HepG2 (cell line): ENCODE results near the gene SERPINA9. TPM values are rescaled to one million over a fixed set of nuclear protein-coding genes. Genes with fewer than 3 reads are reported as not detected.

Source experiments
- ARHGAP35 ChIP-seq: sonication (generic); formaldehyde crosslinking; IDR thresholded peaks from 2 replicates; pipeline ENCODE4 v1.9.0; 2022; ENCODE audit warnings: mild to moderate bottlenecking, inconsistent platforms, moderate library complexity, missing genetic modification reagents, borderline replicate concordance
- ATF7-NPFF ChIP-seq: sonication (generic); formaldehyde crosslinking; IDR thresholded peaks from 2 replicates; pipeline ENCODE4 v1.8.1; 2023; ENCODE audit warnings: mild to moderate bottlenecking, low read depth, missing genetic modification reagents, moderate library complexity
- CREM ChIP-seq, 2 experiments: sonication (generic) in 1 of 2; formaldehyde crosslinking in 1 of 2; IDR thresholded peaks; 2 replicates each; pipeline versions ENCODE4 v1.4.0 to v1.6.1; 2016 to 2020; ENCODE audit warnings: antibody characterized with exemption in 1 of 2, mild to moderate bottlenecking in 1 of 2, missing genetic modification reagents in 1 of 2
- HDAC2 ChIP-seq: sonication (generic); formaldehyde crosslinking; IDR thresholded peaks from 2 replicates; pipeline ENCODE4 v1.4.0; 2020; ENCODE audit warnings: missing genetic modification reagents
- ISL2 ChIP-seq: sonication (generic); formaldehyde crosslinking; IDR thresholded peaks from 2 replicates; pipeline ENCODE4 v1.5.0; 2020; ENCODE audit warnings: missing genetic modification reagents
- NFYC ChIP-seq: IDR thresholded peaks from 2 replicates; pipeline ENCODE4 v1.6.1; 2016; ENCODE audit warnings: missing genetic modification reagents, missing compliant biosample characterization
- PCBP1 ChIP-seq: fragments of 200-400 bp; formaldehyde crosslinking; IDR thresholded peaks from 2 replicates; pipeline ENCODE4 v1.6.1; 2017; ENCODE audit warnings: mild to moderate bottlenecking, low read depth, low read length, borderline replicate concordance
- PITX1 ChIP-seq: sonication (generic); formaldehyde crosslinking; IDR thresholded peaks from 2 replicates; pipeline ENCODE4 v1.5.1; 2020; ENCODE audit warnings: mild to moderate bottlenecking, missing genetic modification reagents
- SALL1 ChIP-seq: sonication (generic); formaldehyde crosslinking; IDR thresholded peaks from 2 replicates; pipeline ENCODE4 v1.8.0; 2022; ENCODE audit warnings: mild to moderate bottlenecking, missing genetic modification reagents
- SYNCRIP ChIP-seq: fragments of 200-400 bp; formaldehyde crosslinking; IDR thresholded peaks from 2 replicates; pipeline ENCODE4 v1.6.1; 2018; ENCODE audit warnings: mild to moderate bottlenecking, low read depth, low read length; ENCODE audit not compliant: insufficient read depth
- TOE1 ChIP-seq: sonication (generic); formaldehyde crosslinking; IDR thresholded peaks from 2 replicates; pipeline ENCODE4 v1.4.0; 2020; ENCODE audit warnings: mild to moderate bottlenecking, missing genetic modification reagents
- TSC22D2 ChIP-seq: sonication (generic); formaldehyde crosslinking; IDR thresholded peaks from 2 replicates; pipeline ENCODE4 v1.5.1; 2020; ENCODE audit warnings: missing genetic modification reagents, mild to moderate bottlenecking, borderline replicate concordance
- XRCC5 ChIP-seq: fragments of 200-400 bp; formaldehyde crosslinking; optimal IDR thresholded peaks from 2 replicates; pipeline ENCODE3; 2017; ENCODE audit warnings: mild to moderate bottlenecking, low read length
- ZFP62 ChIP-seq: sonication (generic); formaldehyde crosslinking; IDR thresholded peaks from 2 replicates; pipeline ENCODE4 v1.4.0; 2020; ENCODE audit warnings: missing genetic modification reagents
- ZKSCAN5 ChIP-seq: sonication (generic); formaldehyde crosslinking; IDR thresholded peaks from 2 replicates; pipeline ENCODE4 v1.5.1; 2020; ENCODE audit warnings: mild to moderate bottlenecking, missing genetic modification reagents
- ZMAT3 ChIP-seq: sonication (generic); formaldehyde crosslinking; conservative IDR thresholded peaks from 2 replicates; pipeline ENCODE4 v1.7.0; 2021; ENCODE audit warnings: missing genetic modification reagents
- ZNF12 ChIP-seq: sonication (generic); formaldehyde crosslinking; IDR thresholded peaks from 2 replicates; pipeline ENCODE4 v1.5.0; 2020; ENCODE audit warnings: missing genetic modification reagents
- ZNF260 ChIP-seq: sonication (generic); formaldehyde crosslinking; IDR thresholded peaks from 2 replicates; pipeline ENCODE4 v1.4.0; 2020; ENCODE audit warnings: missing genetic modification reagents, low read depth, mild to moderate bottlenecking, borderline replicate concordance
- ZNF337 ChIP-seq: sonication (generic); formaldehyde crosslinking; IDR thresholded peaks from 2 replicates; pipeline ENCODE4 v1.5.1; 2020; ENCODE audit warnings: missing genetic modification reagents, low read depth, mild to moderate bottlenecking, borderline replicate concordance
- ZNF468 ChIP-seq: sonication (generic); formaldehyde crosslinking; IDR thresholded peaks from 2 replicates; pipeline ENCODE4 v1.8.0; 2022; ENCODE audit warnings: mild to moderate bottlenecking, moderate library complexity, missing genetic modification reagents
- ZNF605 ChIP-seq: sonication (generic); formaldehyde crosslinking; IDR thresholded peaks from 2 replicates; pipeline ENCODE4 v1.8.0; 2022; ENCODE audit warnings: mild to moderate bottlenecking, missing genetic modification reagents
- ZSCAN9 ChIP-seq: IDR thresholded peaks from 2 replicates; pipeline ENCODE4 v1.6.1; 2016; ENCODE audit warnings: borderline replicate concordance
- polyA plus RNA-seq, 8 experiments: library from polyadenylated mRNA; depleted of rRNA in 3 of 8; stranded (reverse) in 7 of 8; unstranded in 1 of 8; fragments of >200 nt; fragmentation: Illumina TruSeq in 4 of 8; extraction: Trizol in 4 of 8; gene quantifications; 2 replicates each; pipeline versions ENCODE4 v1.2.1 to v1.2.3, GENCODE V29; 2011 to 2016; ENCODE audit warnings: low read depth in 4 of 8, missing spikeins in 1 of 8, mixed read lengths in 1 of 8; ENCODE audit not compliant: insufficient read depth in 1 of 8
- total RNA-seq, 5 experiments: library from RNA; depleted of rRNA; stranded (reverse); fragments of >200 nt; fragmentation: Illumina TruSeq; extraction: Trizol; gene quantifications; 2 replicates each; pipeline ENCODE4 v1.2.3, GENCODE V29; 2016; ENCODE audit warnings: low read depth in 1 of 5
- TF ChIP-seq, protein P1 (sequence below): sonication (generic); formaldehyde crosslinking; IDR thresholded peaks from 2 replicates; pipeline ENCODE4 v1.4.0; 2020; ENCODE audit warnings: mild to moderate bottlenecking, low read depth, missing genetic modification reagents
- TF ChIP-seq, protein P2 (sequence below), 2 experiments: fragments of 450-650 bp in 1 of 2; sonication (generic) in 1 of 2; formaldehyde crosslinking; IDR thresholded peaks; 2 replicates each; pipeline versions ENCODE4 v1.5.0 to v1.8.0; 2020 to 2022; ENCODE audit warnings: mild to moderate bottlenecking in 1 of 2, missing genetic modification reagents in 1 of 2
- TF ChIP-seq, protein P3 (sequence below): conservative IDR thresholded peaks from 2 replicates; pipeline ENCODE4 v1.6.1; 2018; ENCODE audit warnings: missing genetic modification reagents

The SERPINA9 gene
- total and polyA plus RNA-seq, 2 of the 13 experiments (the other 11 are each of a cell fraction or from before 2014, with no cell fraction given), result 0.21 TPM; not detected in 1

DNA sequence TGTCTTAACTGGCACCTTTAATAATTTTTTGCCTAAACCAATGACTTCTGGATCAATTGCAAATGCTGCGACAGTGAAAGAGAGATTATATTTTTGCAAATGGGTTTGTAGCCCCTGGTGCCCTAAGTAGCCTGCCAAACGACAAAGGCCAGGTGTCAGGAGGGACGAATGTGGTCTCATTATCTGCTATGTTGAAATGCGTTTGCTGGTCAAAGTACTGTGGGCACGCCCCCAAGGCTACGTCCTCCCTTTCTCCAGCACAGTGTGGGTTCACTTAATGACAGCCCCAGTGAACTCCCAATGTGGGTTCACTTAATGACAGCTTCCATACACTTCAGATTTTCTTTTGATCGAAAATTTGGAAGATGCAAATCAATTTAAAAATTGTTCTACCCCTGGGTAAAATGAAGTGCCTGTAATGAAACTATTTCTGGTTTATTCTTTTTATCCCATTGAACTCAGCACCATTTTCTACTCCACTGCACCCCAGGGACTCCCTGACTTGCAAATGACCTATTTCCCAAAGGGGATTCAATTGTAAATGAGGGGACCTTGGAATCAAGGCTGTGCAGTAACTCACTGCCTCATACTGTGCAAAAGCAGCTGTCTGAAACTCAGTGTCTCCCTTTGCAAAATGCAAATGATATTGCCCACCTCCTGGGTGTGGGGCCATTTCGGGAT lies 24.8 kb downstream of the SERPINA9 start (continued):
- TF ChIP-seq, protein P1, sequence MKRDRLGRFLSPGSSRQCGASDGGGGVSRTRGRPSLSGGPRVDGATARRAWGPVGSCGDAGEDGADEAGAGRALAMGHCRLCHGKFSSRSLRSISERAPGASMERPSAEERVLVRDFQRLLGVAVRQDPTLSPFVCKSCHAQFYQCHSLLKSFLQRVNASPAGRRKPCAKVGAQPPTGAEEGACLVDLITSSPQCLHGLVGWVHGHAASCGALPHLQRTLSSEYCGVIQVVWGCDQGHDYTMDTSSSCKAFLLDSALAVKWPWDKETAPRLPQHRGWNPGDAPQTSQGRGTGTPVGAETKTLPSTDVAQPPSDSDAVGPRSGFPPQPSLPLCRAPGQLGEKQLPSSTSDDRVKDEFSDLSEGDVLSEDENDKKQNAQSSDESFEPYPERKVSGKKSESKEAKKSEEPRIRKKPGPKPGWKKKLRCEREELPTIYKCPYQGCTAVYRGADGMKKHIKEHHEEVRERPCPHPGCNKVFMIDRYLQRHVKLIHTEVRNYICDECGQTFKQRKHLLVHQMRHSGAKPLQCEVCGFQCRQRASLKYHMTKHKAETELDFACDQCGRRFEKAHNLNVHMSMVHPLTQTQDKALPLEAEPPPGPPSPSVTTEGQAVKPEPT (CRISPR knock-in tag), result no peak
- TF ChIP-seq TOE1 (CRISPR knock-in tag) (no peak), ZSCAN9 (no peak), PITX1 (CRISPR knock-in tag) (0 out of 2 replicates have a peak, but pooled peaks have one; percentile 36), ZNF468 (no peak), ATF7-NPFF (CRISPR knock-in tag) (no peak), NFYC (CRISPR knock-in tag) (no peak), ZNF605 (no peak), ZNF12 (CRISPR knock-in tag) (no peak; the same call in 1 of the 2 replicates), TSC22D2 (no peak), SYNCRIP (no peak), ARHGAP35 (no peak), HDAC2 (peak; percentile 81), SALL1 (peak; percentile 69), ZNF260 (CRISPR knock-in tag) (no peak), ZKSCAN5 (CRISPR knock-in tag) (no peak), PCBP1 (no peak), ZMAT3 (CRISPR knock-in tag) (no peak), ISL2 (peak; percentile 85), ZNF337 (CRISPR knock-in tag) (0 out of 2 replicates have a peak, but pooled peaks have one; percentile 22), XRCC5 (no peak), ZFP62 (CRISPR knock-in tag) (no peak), CREM (IDR thresholded peaks at IDR 0.05) (peak; percentile 66; the same call in 1 of the 2 replicates), CREM (CRISPR knock-in tag; IDR thresholded peaks at IDR 0.05) (no peak)
- TF ChIP-seq, protein P2, sequence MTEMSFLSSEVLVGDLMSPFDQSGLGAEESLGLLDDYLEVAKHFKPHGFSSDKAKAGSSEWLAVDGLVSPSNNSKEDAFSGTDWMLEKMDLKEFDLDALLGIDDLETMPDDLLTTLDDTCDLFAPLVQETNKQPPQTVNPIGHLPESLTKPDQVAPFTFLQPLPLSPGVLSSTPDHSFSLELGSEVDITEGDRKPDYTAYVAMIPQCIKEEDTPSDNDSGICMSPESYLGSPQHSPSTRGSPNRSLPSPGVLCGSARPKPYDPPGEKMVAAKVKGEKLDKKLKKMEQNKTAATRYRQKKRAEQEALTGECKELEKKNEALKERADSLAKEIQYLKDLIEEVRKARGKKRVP (CRISPR knock-in tag; IDR thresholded peaks at IDR 0.05), result no peak
- TF ChIP-seq, protein P3, sequence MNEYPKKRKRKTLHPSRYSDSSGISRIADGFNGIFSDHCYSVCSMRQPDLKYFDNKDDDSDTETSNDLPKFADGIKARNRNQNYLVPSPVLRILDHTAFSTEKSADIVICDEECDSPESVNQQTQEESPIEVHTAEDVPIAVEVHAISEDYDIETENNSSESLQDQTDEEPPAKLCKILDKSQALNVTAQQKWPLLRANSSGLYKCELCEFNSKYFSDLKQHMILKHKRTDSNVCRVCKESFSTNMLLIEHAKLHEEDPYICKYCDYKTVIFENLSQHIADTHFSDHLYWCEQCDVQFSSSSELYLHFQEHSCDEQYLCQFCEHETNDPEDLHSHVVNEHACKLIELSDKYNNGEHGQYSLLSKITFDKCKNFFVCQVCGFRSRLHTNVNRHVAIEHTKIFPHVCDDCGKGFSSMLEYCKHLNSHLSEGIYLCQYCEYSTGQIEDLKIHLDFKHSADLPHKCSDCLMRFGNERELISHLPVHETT (CRISPR knock-in tag), result no peak
